Renal pelvis (tissue), 4 donors: ENCODE data around the gene DDX10. TPM values are rescaled to one million over a fixed set of nuclear protein-coding genes. Genes with fewer than 3 reads are reported as not detected.
"Not testable (repeated sequence)": the region's sequence is repeated elsewhere in the genome, so short reads cannot be mapped to it uniquely, and the experiment has no call there.

ENCODE experiments used
- DNase-seq: peaks from one replicate; pipeline ENCODE4 v3.0.0-alpha.2; 2013
- polyA plus RNA-seq, 3 donors: library from polyadenylated mRNA; unstranded; fragments of 120-200 nt; gene quantifications; one replicate each; pipeline ENCODE4 v1.2.1, GENCODE V29; 2013; ENCODE audit not compliant: insufficient read length in 3 of 3

The DDX10 gene
- polyA plus RNA-seq, 3 donors: 60.6 to 87.9 (median 83.5) TPM

DNA sequence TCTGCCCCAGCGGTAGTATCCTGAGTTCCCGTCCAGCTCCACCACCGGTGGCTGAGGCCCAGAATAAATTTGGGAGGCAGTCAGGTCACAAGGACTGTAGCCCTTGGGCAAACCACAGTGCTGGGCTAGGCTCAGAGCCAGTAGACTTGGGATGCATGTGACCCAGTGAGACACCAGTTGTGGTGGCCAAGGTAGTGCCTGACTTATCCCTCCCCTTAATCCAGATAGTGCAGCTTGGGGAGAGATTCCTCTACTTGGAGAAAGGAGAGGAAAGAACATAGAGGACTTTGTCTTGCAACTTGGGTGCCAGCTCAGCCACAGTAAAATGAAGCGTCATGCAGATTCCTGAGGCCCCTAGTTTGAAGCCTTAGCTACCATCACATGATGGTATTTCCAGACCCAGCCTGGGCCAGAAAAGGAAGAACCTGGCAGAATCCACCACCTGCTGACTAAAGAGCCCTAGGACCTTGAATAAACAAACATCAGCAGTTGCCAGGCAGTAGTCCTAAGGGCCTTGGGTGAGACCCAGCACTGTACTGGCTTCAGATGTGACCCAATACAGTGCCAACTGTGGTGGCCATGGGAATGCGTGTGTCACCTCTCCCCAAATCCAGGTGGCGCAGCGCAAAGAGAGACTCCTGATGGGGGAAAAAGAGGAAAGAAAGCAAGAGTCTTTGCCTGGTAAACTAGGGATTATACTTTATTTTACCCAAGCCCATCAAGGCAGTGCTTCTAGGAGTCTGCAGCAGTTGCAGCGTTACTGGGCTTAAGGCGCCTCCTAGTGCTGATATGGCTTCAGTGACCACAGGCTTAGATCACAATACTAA, 17.0 kb upstream of the DDX10 start:
- peak; percentile 75 for DNase-seq

DNA sequence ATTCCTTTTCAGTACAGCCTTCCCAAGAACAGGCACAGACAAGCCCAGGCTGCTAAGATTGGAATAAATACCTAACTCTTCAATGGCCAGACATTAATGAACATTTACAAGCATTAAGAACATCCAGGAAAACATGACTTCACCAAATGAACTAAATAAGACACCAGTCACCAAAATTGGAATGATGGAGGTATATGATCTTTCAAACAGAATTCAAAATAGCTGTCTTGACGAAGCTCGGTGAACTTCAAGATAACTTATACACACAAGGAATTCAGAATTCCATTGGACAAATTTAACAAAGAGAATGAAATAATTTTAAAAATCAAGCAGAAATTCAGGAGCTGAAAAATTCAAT, 16.4 kb upstream of the DDX10 start:
- DNase-seq: no peak

DNA sequence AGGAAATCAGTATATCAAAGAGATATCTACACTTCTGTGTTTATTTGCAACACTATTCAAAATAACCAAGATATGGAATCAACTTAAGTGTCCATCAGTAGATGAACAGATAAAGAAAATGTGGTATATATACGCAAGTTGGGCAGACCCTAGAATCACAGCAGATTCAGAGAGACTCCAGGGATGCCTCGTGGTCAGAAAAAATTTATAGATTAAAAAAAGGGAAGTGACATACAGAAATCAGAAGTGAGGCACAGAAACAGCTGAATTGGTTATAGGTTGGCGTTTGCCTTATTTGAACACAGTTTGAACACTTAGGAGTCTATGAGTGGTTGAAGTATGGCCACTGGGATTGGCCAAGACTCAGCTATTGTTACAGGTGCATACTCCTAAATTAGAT, 10.8 kb upstream of the DDX10 start:
- DNase-seq: not testable (repeated sequence)

DNA sequence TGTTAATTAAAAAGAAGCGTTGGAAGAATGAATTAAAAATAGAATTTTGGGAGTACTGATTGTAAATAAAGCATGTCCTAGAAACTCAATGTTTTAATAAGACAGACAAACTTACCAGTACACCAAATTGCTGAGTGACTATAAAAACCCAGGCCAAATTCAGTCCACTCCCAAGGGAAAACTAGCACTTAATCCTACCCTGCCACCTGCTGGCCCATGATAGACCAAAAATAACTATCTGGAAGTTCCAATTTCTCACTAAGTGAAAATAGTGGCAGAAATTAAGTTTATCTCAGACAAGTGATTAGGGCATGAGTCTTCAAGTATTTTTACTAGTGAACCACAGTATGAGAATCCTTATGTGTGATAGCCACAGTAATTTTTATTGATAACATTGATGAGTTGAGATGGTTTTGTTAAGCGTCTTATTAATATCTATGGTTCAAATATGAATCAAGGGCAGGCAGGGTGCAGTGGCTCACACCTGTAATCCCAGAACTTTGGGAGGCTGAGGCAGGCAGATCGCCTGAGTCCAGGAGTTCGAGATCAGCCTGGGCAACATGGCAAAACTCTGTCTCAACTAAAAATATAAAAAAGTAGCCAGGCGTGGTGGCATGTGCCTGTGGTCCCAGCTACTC, 9.8 kb upstream of the DDX10 start:
- peak; percentile 24 for DNase-seq

DNA sequence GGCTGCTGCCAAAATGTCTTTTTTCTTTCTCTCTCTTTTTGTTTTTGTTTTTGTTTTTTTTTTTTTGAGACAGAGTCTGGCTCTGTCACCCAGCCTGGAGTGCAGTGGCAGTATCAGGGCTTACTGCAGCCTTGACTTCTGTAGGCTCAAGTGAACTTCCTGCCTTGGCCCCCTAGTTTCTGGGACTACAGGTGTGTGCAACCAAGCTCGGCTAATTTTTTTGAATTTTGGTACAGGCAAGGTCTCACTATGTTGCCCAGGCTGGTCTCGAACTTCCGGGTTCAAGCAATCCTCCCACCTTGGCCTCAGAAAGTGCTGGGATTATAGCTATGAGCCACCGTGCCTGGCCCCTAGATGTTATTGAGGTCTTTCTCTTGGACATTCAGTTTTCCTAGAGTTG, 2.2 kb upstream of the DDX10 start:
- DNase-seq: no peak

DNA sequence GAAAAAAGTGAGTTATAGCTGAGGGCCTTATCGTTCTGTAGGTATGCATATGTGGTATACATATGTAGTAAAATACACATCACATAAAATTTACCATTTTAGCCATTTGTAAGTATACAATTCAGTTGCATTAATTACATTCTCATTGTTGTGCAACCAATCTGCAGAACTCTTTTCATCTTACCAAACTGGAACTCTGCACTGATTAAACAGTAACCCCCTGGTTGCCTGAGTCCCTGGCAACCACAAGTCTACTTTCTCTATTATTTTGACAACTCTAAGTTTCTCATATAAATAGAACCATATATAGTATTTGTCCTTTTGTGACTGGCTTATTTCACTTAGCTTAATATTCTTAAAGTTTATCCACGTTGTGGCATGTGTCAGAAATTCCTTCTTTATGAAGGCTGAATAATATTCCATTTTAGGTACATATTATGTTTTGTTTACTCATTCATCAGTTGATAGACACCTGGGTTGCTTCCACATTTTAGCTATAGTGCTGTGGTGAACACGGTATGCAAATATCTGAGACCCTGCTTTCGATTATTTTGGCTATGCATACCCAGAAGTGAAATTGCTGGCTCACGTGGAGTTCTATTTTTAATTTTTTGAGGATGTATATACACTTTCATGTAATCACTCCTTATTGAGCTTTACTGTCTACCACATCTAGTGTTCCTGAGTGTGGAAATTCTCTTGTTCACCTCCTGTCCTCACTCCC, 1.6 kb upstream of the DDX10 start:
- no peak for DNase-seq

DNA sequence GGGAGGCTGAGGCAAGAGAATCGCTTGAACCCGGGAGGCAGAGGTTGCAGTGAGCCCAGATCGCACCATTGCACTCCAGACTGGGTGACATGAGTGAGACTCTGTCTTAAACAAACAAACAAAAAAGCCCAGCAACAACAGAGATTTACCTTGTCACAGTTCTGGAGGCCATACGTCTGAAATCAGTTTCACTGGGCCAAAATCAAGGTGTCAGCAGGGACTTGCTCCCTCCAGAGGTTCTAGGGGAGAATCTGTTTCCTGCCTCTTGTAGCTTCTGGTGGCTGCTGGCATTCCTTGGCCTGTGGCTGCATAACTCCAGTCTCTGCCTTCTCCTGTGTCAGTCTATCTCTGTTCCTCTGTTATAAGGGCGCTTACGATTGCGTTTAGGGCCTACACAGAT, 1.5 kb downstream of the DDX10 start:
- DNase-seq: no peak

DNA sequence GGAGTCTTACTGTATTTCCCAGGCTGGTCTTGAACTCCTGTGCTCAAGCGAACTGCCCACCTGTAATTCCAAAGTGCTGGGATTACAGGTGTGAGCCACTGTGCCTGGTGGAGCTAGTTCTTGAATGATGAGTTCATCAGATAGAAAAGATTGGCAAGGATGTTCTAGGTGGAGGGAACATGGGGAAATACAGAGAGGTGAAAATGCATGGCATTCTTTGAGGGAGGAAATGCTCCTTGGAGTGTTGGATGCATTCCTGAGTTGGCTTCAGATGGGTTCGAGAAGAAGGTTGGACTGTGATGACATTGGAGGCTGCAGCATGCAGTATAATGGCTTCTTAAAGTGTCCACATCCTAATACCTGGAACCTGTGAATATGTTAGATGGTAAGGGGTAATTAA, 4.4 kb downstream of the DDX10 start:
- no peak for DNase-seq

DNA sequence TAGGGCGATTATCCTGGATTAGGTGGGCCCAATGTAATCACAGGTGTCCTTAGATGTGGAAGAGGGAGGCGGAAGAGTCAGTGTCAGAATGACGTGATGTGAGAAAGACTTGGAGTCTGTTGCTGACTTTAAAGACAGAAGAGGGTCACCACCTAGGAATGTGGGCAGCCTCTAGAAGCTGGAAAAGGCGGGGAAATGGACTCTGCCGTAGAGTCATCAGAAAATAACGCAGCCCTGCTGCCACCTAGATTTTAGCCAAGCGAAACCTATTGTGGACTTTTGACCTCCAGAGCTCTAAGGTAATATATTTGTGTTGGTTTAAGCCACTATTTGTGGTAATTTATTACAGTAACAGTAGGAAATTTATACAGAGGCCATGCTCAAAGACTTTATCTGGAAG, 4.8 kb downstream of the DDX10 start:
- DNase-seq: no peak

DNA sequence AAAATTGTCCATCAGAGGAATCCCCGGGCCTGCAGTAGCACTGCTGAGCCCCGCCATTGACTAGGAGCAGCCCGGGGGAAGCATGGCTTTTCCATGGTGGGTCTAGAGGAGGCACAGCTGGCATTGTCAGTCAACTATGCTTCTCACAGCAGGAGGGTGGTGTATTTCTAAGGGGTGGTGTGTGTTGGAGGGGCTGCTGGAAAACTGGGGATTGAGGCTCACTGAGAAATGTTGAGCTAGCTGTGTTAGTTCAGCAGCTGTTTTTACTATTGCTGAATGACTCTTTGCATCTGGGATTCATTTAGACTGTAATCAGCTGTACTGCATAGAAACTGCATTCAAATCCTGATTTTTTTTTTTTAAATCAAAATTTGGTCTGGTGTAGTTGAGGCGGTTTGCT, 5.6 kb downstream of the DDX10 start:
- DNase-seq: no peak

DNA sequence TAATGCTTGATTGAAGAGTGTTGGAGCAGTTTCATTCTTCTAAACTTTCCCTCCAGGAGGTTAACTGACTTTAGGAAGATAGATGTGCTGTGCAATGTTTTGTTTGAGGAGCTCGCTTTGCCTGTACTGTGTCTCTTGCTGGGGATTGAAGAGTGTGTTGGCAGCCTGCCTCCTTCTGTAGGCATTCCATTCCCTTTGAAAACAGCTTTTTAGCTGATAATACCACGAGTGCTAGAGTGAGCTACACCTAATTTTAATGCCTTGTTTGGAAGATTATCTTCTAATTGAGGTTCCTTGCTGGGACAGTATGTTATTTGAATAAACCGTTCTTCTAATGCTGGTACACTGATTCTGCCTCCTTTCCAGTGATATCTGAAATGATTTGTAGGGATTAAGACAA, 7.2 kb downstream of the DDX10 start:
- no peak for DNase-seq

DNA sequence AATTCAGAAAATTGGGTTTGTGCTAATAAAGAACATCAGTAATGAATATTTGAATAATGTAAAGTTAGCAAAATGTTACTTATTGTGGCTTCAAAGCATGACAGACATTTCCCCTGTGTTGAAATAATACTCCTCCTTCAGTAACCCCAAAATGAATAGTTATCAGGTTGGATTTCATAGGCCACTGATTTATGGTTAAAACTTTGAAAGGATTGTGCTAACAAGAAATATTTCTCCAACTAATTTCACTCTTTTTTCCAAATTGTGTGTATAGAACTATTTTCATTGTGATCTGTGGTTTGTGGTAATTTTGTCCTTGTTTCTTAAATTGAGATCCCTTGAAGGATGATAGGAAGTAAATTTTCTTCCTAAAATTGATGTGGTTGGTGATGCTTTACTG, 7.9 kb downstream of the DDX10 start:
- DNase-seq: no peak

DNA sequence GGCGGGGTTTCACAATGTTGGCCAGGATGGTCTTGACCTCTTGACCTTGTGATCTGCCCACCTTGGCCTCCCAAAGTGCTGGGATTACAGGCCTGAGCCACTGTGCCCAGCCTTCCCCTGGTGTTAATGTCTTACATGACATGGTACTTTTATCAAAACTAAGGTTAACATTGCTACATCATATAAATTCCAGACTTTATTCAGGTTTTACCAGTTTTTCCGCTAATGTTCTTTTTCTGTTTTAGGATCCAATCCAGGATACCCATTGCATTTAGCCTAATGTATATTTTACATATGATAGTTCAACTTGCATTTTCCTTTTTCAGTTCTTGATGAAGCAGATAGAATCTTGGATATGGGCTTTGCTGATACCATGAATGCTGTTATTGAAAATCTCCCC, 14.2 kb downstream of the DDX10 start:
- no peak for DNase-seq

DNA sequence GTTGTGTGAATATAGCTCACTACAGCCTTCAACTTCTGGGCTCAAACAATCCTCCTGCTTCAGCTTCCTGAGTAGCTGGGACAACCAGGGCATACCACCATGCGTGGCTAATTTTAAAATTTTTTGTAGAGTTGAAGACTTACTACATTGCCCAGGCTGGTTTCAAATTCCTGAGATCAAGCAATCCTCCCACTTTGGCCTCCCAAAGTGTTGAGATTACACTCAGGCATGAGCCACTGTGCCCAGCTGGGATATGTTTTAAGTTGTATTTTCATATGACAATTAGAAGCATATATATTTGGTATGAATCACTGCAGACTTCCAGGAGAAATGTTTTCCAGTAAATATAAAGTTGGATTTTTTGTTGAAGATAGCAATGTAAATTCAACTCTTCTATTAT, 15.4 kb downstream of the DDX10 start:
- DNase-seq: no peak

DNA sequence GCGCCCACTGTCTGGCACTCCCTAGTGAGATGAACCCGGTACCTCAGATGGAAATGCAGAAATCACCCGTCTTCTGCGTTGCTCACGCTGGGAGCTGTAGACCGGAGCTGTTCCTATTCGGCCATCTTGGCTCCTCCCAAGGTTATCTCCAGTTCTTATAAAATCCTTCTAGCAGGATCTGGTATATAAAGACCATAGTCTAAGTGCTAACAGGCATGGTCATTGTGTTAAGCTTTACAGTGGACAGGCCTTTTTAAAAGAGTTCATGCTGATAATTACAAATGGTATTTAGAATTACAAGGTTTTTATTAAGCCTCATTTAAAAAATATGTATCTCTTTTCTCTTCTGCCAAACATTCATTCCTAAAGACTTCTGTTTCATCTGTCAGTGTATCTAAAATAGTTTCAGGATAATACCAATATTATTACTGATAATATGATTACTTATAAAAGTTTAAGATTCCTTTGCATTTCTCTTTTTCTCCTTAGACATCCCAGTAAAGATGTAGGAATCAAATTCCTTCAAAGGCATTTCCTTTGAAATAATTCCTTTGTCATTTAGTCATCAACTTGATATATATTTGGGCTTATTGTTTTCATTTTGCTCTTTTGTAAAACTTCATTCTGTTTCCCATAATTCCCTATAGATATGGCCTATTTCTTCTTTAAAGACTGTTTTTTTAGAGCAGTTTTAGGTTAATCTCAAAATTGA, 20.7 kb downstream of the DDX10 start:
- no peak for DNase-seq

DNA sequence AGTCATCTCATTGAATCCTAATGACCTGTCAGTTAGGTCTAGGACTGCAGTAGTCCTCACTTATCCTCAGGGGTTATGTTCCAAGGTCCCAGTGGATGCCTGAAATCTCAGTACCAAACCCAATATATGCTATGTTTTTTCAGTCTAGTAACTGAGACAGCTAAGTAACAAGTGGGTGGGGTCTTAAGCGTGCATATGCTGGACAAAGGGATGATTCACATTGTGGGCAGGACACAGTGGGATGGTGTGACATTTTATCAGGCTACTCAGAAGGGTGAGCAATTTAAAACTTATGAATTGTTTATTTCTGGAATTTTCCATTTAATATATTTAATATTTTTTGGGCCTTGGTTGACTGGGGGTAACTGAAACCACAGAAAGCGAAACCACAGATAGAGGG, 29.0 kb downstream of the DDX10 start:
- DNase-seq: no peak

DNA sequence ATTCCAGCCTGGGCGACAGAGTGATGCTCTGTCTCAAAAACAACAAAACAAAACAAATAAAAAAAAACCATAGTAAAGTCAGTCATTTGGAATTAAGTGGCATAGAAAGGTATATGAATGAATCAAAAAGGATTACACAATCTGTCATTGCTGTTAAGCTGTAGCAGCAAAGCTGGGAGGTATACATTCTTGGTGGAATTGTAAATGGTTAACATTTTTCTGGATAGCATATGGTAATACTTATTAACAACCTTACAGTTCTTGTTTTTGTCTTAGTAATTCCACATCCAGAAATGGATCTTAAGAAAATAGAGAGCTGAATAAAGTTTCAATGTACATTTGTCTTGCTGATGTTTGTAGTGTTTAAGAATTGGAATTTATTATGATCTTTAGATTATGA, 30.0 kb downstream of the DDX10 start:
- DNase-seq: no peak

DNA sequence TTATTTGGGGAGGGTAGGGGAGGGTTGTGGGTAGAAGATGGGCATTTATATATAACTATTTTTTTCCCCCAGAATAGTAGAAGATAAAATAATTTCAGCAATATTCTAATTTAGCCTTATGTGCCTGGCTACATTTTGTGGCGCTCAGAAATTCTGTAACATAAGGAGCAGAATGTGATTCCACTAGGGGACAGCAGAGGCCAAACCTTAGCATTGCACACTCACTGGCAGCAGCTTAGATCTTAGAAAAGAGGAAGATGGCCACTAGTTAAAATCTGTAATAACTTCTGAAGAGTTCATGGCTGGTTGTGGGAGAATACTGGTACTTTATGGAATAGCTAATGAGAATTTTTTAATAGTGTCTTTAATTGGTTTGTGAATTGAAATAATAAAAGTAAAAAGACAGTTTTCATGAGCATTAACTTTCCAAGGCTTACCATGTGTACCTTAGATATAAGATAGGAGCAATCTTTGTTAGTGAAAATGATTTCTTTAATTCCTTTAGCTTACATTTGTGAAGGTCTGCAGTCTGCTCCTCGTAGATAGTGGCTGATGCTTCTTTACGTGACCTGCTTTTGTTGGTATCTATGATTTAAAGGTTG, 33.1 kb downstream of the DDX10 start:
- peak; percentile 65 for DNase-seq

DNA sequence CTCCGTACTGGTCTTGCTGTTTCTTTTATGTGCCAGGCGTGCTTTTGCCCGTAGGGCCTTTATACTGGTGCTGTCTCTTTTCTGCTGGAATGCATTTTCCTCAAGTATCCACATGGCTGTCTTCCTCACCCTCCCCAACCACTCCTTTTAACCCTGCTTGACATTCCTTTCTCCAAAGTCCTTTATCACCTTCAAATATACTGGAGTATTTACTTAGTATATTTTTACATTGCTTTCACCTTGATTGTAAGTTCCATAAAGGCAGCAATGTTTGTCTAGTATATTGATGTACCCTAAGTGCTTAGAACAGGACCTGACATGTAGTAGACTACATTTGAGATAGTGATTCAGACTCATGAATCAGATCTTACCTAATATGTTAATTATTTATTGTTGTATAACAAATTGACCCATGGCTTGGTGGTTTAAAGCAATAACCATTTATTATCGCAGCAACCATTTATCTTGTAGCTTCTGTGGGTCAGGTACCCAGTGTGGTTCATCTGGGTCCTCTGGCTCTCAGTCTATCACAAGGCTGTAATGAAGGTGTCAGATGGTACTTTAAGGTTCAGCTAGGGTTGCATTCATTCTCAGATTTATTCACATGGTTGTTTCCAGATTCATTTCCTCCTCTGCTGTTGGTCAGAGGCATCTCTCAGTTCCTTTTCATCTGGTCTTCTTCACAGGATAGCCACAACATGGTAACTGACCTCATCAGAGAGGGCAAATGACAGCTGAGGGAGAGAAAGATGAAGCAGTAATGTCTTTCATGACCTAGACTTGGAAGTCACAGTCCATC, 34.2 kb downstream of the DDX10 start:
- no peak for DNase-seq

DNA sequence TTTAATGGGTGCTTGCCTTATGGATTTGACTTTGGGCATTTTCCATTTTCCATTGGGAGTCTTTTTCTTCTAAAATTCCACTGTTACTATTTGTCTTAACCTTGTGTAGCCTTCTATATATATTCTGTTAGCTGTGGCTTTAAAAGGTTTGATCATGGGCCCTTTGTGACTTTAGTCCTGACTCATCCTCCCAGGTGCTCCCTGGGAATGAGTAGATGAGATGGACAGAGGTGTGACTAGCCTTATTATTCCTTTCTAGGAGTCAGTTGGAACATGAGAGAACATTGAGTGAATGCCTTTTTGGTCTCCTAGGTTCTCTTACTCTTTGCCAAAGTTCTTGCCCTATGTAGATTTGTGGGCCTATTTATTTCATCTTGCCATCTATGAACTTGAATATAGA, 39.0 kb downstream of the DDX10 start:
- no peak for DNase-seq

DNA sequence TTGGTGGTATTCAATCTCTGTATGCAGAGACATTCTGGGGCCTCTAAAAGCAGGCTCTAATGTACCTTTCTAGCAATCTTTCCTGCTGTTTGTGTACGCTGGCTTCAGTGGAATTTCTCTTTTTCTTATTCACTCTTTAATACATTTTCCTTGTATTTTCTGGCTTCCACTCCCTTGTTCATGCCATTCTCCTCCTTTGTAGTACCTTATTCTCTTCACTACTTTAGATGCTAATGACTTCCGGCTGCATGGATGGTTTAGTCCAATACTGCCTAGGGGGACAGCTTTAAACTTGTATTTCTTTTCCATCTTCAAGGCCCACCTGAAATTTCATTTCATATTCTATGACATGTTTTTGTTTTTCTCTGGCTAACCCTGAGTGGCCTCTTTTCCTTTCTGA, 40.2 kb downstream of the DDX10 start:
- DNase-seq: no peak
